H1 (cell line): Measurements from ENCODE around the gene PTEN. TPM values are rescaled to one million over a fixed set of nuclear protein-coding genes. Genes with fewer than 3 reads are reported as not detected.

Experiments
- CTCF ChIA-PET: fragments of 300-600 bp; sonication (Branson Sonifier 250); formaldehyde crosslinking; loops from one replicate; lab custom pipeline; 2021; ENCODE audit not compliant: partially characterized antibody; lab: Charles Lee
- POLR2A ChIA-PET: fragments of 300-600 bp; sonication (Branson Sonifier 250); formaldehyde crosslinking; loops from one replicate; lab custom pipeline; 2021; ENCODE audit warnings: inconsistent platforms; ENCODE audit not compliant: partially characterized antibody; lab: Charles Lee
- DNase-seq, 2 experiments: peaks; one replicate each; pipeline versions ENCODE4 v3.0.0 to v3.0.0-alpha.2; 2010 to 2022; ENCODE audit warnings: low spot score in 2 of 2, low read depth in 1 of 2, mixed read lengths in 1 of 2
- FAIRE-seq: peaks from 2 replicates; lab custom pipeline; 2011; peaks lifted over from hg19 to GRCh38; lab: Jason Lieb, UNC
- H2AFZ ChIP-seq: 2 replicates; pipeline ENCODE4 v1.8.1; 2012; ENCODE audit warnings: low read length, inconsistent platforms
- H2AK5ac ChIP-seq: 2 replicates; pipeline ENCODE4 v1.6.1; 2013; ENCODE audit warnings: low read depth, low read length
- H2BK120ac ChIP-seq: replicated peaks from 2 replicates; pipeline ENCODE3; 2013; ENCODE audit warnings: low read depth, low read length, inconsistent platforms
- H2BK12ac ChIP-seq: 2 replicates; pipeline ENCODE4 v1.6.1; 2013; ENCODE audit warnings: low read depth, low read length
- H2BK15ac ChIP-seq: 2 replicates; pipeline ENCODE4 v1.6.1; 2013; ENCODE audit warnings: low read length
- H2BK20ac ChIP-seq: 2 replicates; pipeline ENCODE4 v1.6.1; 2013; ENCODE audit warnings: low read length
- H2BK5ac ChIP-seq: 2 replicates; pipeline ENCODE4 v1.6.1; 2013; ENCODE audit warnings: low read depth, low read length
- H3K14ac ChIP-seq: 2 replicates; pipeline ENCODE4 v1.6.1; 2013; ENCODE audit warnings: inconsistent platforms; ENCODE audit not compliant: insufficient read length
- H3K18ac ChIP-seq: 2 replicates; pipeline ENCODE4 v1.6.1; 2013; ENCODE audit warnings: low read length; ENCODE audit errors: extremely low read depth
- H3K23ac ChIP-seq: 2 replicates; pipeline ENCODE4 v1.6.1; 2013; ENCODE audit warnings: inconsistent platforms; ENCODE audit not compliant: insufficient read length
- H3K23me2 ChIP-seq: 2 replicates; pipeline ENCODE4 v1.6.1; 2013; ENCODE audit warnings: low read depth, low read length
- H3K27ac ChIP-seq: 2 replicates; pipeline ENCODE4 v1.6.1; 2011; ENCODE audit warnings: low read depth, low read length, inconsistent platforms
- H3K27me3 ChIP-seq, 4 experiments: replicated peaks in 1 of 4; 1 replicate in 1 of 4; 2 replicates in 3 of 4; pipeline versions ENCODE4 v1.6.1 to v1.8.1; 2011 to 2013; ENCODE audit warnings: low read length in 3 of 4, mild to moderate bottlenecking in 3 of 4, inconsistent platforms in 2 of 4, mixed read lengths in 2 of 4, moderate library complexity in 1 of 4; ENCODE audit not compliant: control insufficient read depth in 3 of 4, insufficient read depth in 3 of 4; ENCODE audit errors: extremely low read depth in 1 of 4
- H3K36me3 ChIP-seq, 4 experiments: 2 replicates each; pipeline versions ENCODE4 v1.6.1 to v1.8.1; 2011 to 2013; ENCODE audit warnings: mild to moderate bottlenecking in 4 of 4, low read length in 3 of 4, moderate library complexity in 2 of 4, control low read depth in 1 of 4, inconsistent platforms in 1 of 4; ENCODE audit not compliant: insufficient read depth in 4 of 4, control insufficient read depth in 2 of 4
- H3K4ac ChIP-seq: replicated peaks from 2 replicates; pipeline ENCODE3; 2013; ENCODE audit warnings: low read length, low read depth, mixed read lengths, inconsistent platforms; ENCODE audit not compliant: insufficient read length
- H3K4me1 ChIP-seq, 4 experiments: replicated peaks in 1 of 4; 1 replicate in 1 of 4; 2 replicates in 3 of 4; pipeline versions ENCODE4 v1.6.1 to v1.8.1; 2011 to 2013; ENCODE audit warnings: low read length in 3 of 4, inconsistent platforms in 2 of 4, mixed read lengths in 1 of 4; ENCODE audit not compliant: insufficient read depth in 4 of 4, control insufficient read depth in 3 of 4
- H3K4me2 ChIP-seq, 2 experiments: 2 replicates each; pipeline versions ENCODE4 v1.6.1 to v1.8.1; 2011 to 2013; ENCODE audit warnings: low read depth in 2 of 2, low read length in 2 of 2, control low read depth in 1 of 2, inconsistent platforms in 1 of 2, mild to moderate bottlenecking in 1 of 2; ENCODE audit not compliant: insufficient read depth in 1 of 2
- H3K4me3 ChIP-seq, 4 experiments: fragments of 200-600, 300-600 bp in 1 of 4; sonication (generic), shearing (Covaris generic), sonication (Bioruptor Twin) in 1 of 4; 2 replicates each; pipeline versions ENCODE4 v1.5.1 to v1.8.1; 2011 to 2016; ENCODE audit warnings: low read length in 4 of 4, low read depth in 3 of 4, control low read depth in 2 of 4, inconsistent platforms in 2 of 4, mild to moderate bottlenecking in 2 of 4, mixed read lengths in 1 of 4, moderate library complexity in 1 of 4; ENCODE audit not compliant: insufficient read depth in 2 of 4; ENCODE audit errors: extremely low read depth in 1 of 4
- H3K56ac ChIP-seq: replicated peaks from 2 replicates; pipeline ENCODE3; 2013; ENCODE audit warnings: low read depth, mild to moderate bottlenecking, mixed read lengths, low read length, inconsistent platforms; ENCODE audit not compliant: insufficient read length
- H3K79me1 ChIP-seq: 2 replicates; pipeline ENCODE4 v1.6.1; 2013; ENCODE audit warnings: low read depth, low read length, control low read depth
- H3K79me2 ChIP-seq, 2 experiments: 2 replicates each; pipeline versions ENCODE4 v1.6.1 to v1.8.1; 2012 to 2013; ENCODE audit warnings: low read length in 2 of 2, mild to moderate bottlenecking in 2 of 2, inconsistent platforms in 1 of 2; ENCODE audit not compliant: insufficient read depth in 2 of 2, control insufficient read depth in 1 of 2
- H3K9ac ChIP-seq, 4 experiments: replicated peaks in 1 of 4; 1 replicate in 1 of 4; 2 replicates in 3 of 4; pipeline versions ENCODE4 v1.6.1 to v1.8.1; 2011 to 2013; ENCODE audit warnings: low read depth in 3 of 4, low read length in 3 of 4, control low read depth in 2 of 4, mild to moderate bottlenecking in 2 of 4, moderate library complexity in 2 of 4, inconsistent platforms in 1 of 4; ENCODE audit errors: extremely low read depth in 1 of 4
- H3K9me3 ChIP-seq, 2 experiments: 2 replicates each; pipeline versions ENCODE4 v1.6.1 to v1.8.1; 2012 to 2013; ENCODE audit warnings: mild to moderate bottlenecking in 2 of 2, moderate library complexity in 2 of 2, control low read depth in 1 of 2, inconsistent platforms in 1 of 2, low read depth in 1 of 2, low read length in 1 of 2, mixed read lengths in 1 of 2; ENCODE audit not compliant: insufficient read depth in 2 of 2
- H4K20me1 ChIP-seq, 2 experiments: replicated peaks in 1 of 2; 2 replicates each; pipeline versions ENCODE3 to v1.8.1; 2011 to 2013; ENCODE audit warnings: inconsistent platforms in 2 of 2, low read length in 2 of 2, mild to moderate bottlenecking in 1 of 2; ENCODE audit not compliant: insufficient read depth in 2 of 2, control insufficient read depth in 1 of 2
- H4K5ac ChIP-seq: 2 replicates; pipeline ENCODE4 v1.6.1; 2013; ENCODE audit warnings: low read length, low read depth, mixed read lengths, inconsistent platforms; ENCODE audit not compliant: insufficient read length
- H4K8ac ChIP-seq: 2 replicates; pipeline ENCODE4 v1.8.0; 2013; ENCODE audit warnings: mild to moderate bottlenecking, moderate library complexity, low read length, inconsistent platforms; ENCODE audit not compliant: insufficient read depth; ENCODE audit errors: extremely low read depth
- H4K91ac ChIP-seq: replicated peaks from 2 replicates; pipeline ENCODE3; 2013; ENCODE audit warnings: low read length, mixed read lengths, inconsistent platforms; ENCODE audit not compliant: insufficient read length
- ASH2L ChIP-seq: fragments of 200-600, 300-600 bp; sonication (generic); IDR thresholded peaks from one replicate; pipeline ENCODE4 v1.7.1; 2017; ENCODE audit warnings: low read length
- CTCF ChIP-seq, 3 experiments: IDR thresholded peaks; 1 replicate in 2 of 3; 2 replicates in 1 of 3; pipeline versions ENCODE4 v1.5.1 to v1.6.1; 2011; ENCODE audit warnings: low read length in 3 of 3, mild to moderate bottlenecking in 3 of 3, inconsistent platforms in 2 of 3, low read depth in 1 of 3, moderate library complexity in 1 of 3; ENCODE audit not compliant: insufficient read depth in 1 of 3; ENCODE audit errors: control extremely low read depth in 1 of 3
- EP300 ChIP-seq, 2 experiments: IDR thresholded peaks; 1 replicate in 1 of 2; 2 replicates in 1 of 2; pipeline ENCODE4 v1.6.1; 2011 to 2012; ENCODE audit warnings: low read depth in 2 of 2, low read length in 2 of 2, mild to moderate bottlenecking in 2 of 2, borderline replicate concordance in 1 of 2, inconsistent platforms in 1 of 2, moderate library complexity in 1 of 2
- KDM4A ChIP-seq: IDR thresholded peaks from one replicate; pipeline ENCODE4 v1.7.1; 2012; ENCODE audit warnings: low read depth, mild to moderate bottlenecking, moderate library complexity, low read length, inconsistent platforms; ENCODE audit not compliant: severe bottlenecking
- SAP30 ChIP-seq: fragments of 300-600 bp; sonication (generic); IDR thresholded peaks from 2 replicates; pipeline ENCODE4 v1.7.1; 2012; ENCODE audit warnings: low read length, moderate library complexity, mild to moderate bottlenecking, inconsistent platforms; ENCODE audit not compliant: insufficient read depth, insufficient replicate concordance
- SIN3A ChIP-seq, 2 experiments: IDR thresholded peaks in 1 of 2; conservative IDR thresholded peaks in 1 of 2; 2 replicates each; pipeline ENCODE4 v1.6.1; 2011 to 2012; ENCODE audit warnings: low read length in 2 of 2, improper control_type of control experiment in 1 of 2, low read depth in 1 of 2, mild to moderate bottlenecking in 1 of 2
- WGBS, 2 experiments: shearing (Covaris generic) in 1 of 2; methylation state at CpG; one replicate each; pipeline versions ENCODE4 v1.1.6 to v1.1.7; 2013 to 2015; ENCODE audit warnings: low lambda C conversion rate in 2 of 2, mixed read lengths in 2 of 2, inconsistent platforms in 1 of 2, low coverage in 1 of 2, missing lambda C conversion rate in 1 of 2; ENCODE audit not compliant: insufficient replicate concordance in 2 of 2, insufficient coverage in 1 of 2, insufficient read length in 1 of 2; ENCODE audit errors: extremely low coverage in 1 of 2, missing lambda C conversion rate in 1 of 2; 5-methylcytosine and 5-hydroxymethylcytosine counted together
- polyA plus RNA-seq, 7 experiments: library from polyadenylated mRNA; depleted of rRNA in 3 of 7; stranded (reverse) in 5 of 7; unstranded in 2 of 7; fragments of >200 nt in 5 of 7; fragments of 200-250 nt in 2 of 7; gene quantifications; 1 replicate in 5 of 7; 2 replicates in 1 of 7; 4 replicates in 1 of 7; pipeline versions ENCODE4 v1.2.1 to v1.2.3, GENCODE V29; 2011 to 2013; ENCODE audit warnings: missing spikeins in 2 of 7, mixed read lengths in 2 of 7
- total RNA-seq: library from RNA; stranded (reverse); fragmentation: NEBNext Ultra II Directional; extraction: Animal tissue kit (Norgen Biotek cat#: 25700); gene quantifications from 2 replicates; pipeline ENCODE4 v1.2.1, GENCODE V29; 2021

The PTEN gene
- total and polyA plus RNA-seq, 2 of the 8 experiments (the other 6 are each of a cell fraction or from before 2014, with no cell fraction given) = 6.3 to 48.7 TPM

GRCh38 chr10:87818505-87819288, 44.7 kb upstream of the PTEN start:
- H3K4me3 ChIP-seq = peak overlapping the region; percentile 78 to 85 (median 82)
- H3K56ac ChIP-seq = no peak overlapping the region
- no peak overlapping the region for H2BK120ac ChIP-seq
- POLR2A ChIA-PET = interaction anchor here (0.6 to 2.6 kb wide), 11 partner anchors 17 to 227 kb away, joined by 3 to 24 read pairs (median 3); partner anchors contain the start of genes KLLN and PTEN
- H3K4ac ChIP-seq = no peak overlapping the region
- no peak overlapping the region for H4K8ac ChIP-seq
- H3K9me3 ChIP-seq = no peaks in the 10 kb centered on the region
- H3K4me2 ChIP-seq = peak overlapping the region; percentile 89 to 91
- no peaks in the 10 kb centered on the region for H4K20me1 ChIP-seq
- H3K79me2 ChIP-seq = peaks cover 10 to 40% of the 10 kb centered on the region in 2 experiments
- 0 out of 2 replicates have a peak overlapping the region, but pooled peaks have one; percentile 22 for H2BK12ac ChIP-seq
- no peak overlapping the region for H2BK20ac ChIP-seq
- H4K91ac ChIP-seq = peak overlapping the region; percentile 25
- CTCF ChIA-PET = interaction anchor here (0.7 to 2.1 kb wide), 8 partner anchors 9 to 570 kb away, joined by 3 to 9 read pairs (median 4); partner anchors contain the start of genes KLLN and PTEN
- peak overlapping the region; percentile 30 to 85 (median 50); a peak in 6 of 7 replicates for H3K9ac ChIP-seq
- no peak overlapping the region for H3K14ac ChIP-seq
- WGBS, 2 experiments = 20% methylated on average over 28 of the region's 29 CpGs; no CpG with 5 or more reads in 1 of the 2 experiments
- no peaks in the 10 kb centered on the region for H3K79me1 ChIP-seq
- no peak overlapping the region for H2AK5ac ChIP-seq
- H3K18ac ChIP-seq = peak overlapping the region; percentile 73
- DNase-seq = no peak
- peak overlapping the region; percentile 83; the same call in 1 of the 2 replicates for H3K27ac ChIP-seq
- TF ChIP-seq SAP30 (peak; percentile 70), EP300 (IDR thresholded peaks at IDR 0.05; ENCODE audit: borderline replicate concordance in 1 of 2, low read depth in 2 of 2, low read length in 2 of 2) (no peak), ASH2L (peak; percentile 16), CTCF (IDR thresholded peaks at IDR 0.05; ENCODE audit: control extremely low read depth in 1 of 3, insufficient read depth in 1 of 3, low read depth in 1 of 3, low read length in 3 of 3) (no peak), KDM4A (peak; percentile 28), SIN3A (conservative IDR thresholded peaks at IDR 0.05 in 1 of 2, IDR thresholded peaks at IDR 0.05 in 1 of 2; ENCODE audit: low read depth in 1 of 2, low read length in 2 of 2) (0 out of 4 replicates have a peak, but pooled peaks of 1 of the 2 experiments have one; percentile 17)
- H4K5ac ChIP-seq = peak overlapping the region; percentile 44
- no peak overlapping the region for H3K23ac ChIP-seq
- peak overlapping the region; percentile 66; the same call in 1 of the 2 replicates for H2BK15ac ChIP-seq
- H3K36me3 ChIP-seq = peaks cover 0 to 8% (median 0%) of the 10 kb centered on the region in 4 experiments; a peak in 1 of 8 replicates
- FAIRE-seq = no peak
- peak overlapping the region; percentile 74; the same call in 1 of the 2 replicates for H2BK5ac ChIP-seq
- H2AFZ ChIP-seq = peak overlapping the region; percentile 96
- peaks cover 0 to 3% (median 0%) of the 10 kb centered on the region in 4 experiments; a peak in 2 of 7 replicates for H3K4me1 ChIP-seq
- peaks cover 8% of the 10 kb centered on the region for H3K23me2 ChIP-seq
- H3K27me3 ChIP-seq = no peaks in the 10 kb centered on the region
